Caco-2 (cell line): ENCODE results near the gene ARSI. TPM values are rescaled to one million over a fixed set of nuclear protein-coding genes. Genes with fewer than 3 reads are reported as not detected.

Source experiments
- BruUV-seq: library from RNA; stranded (reverse); fragments of 400-500 nt; replicated peaks from 2 replicates; lab custom pipeline; 2021; lab: Mats Ljungman, UMichigan
- CTCF ChIA-PET: fragments of 300-600 bp; sonication (Branson Sonifier 250); formaldehyde crosslinking; loops from one replicate; lab custom pipeline; 2022; ENCODE audit warnings: antibody characterized with exemption; lab: Charles Lee
- POLR2A ChIA-PET: fragments of 300-600 bp; sonication (Branson Sonifier 250); formaldehyde crosslinking; loops from one replicate; lab custom pipeline; 2022; ENCODE audit warnings: antibody characterized with exemption; lab: Charles Lee
- DNase-seq, 2 experiments: peaks; one replicate each; pipeline versions ENCODE4 v3.0.0 to v3.0.0-alpha.2; 2020 to 2022
- H3K27me3 ChIP-seq: replicated peaks from 2 replicates; pipeline ENCODE4 v1.6.0; 2011; ENCODE audit warnings: low read length; ENCODE audit not compliant: control insufficient read depth, insufficient read depth
- H3K36me3 ChIP-seq: 2 replicates; pipeline ENCODE4 v1.5.1; 2011; ENCODE audit warnings: low read length; ENCODE audit not compliant: control insufficient read depth, insufficient read depth
- H3K4me1 ChIP-seq: fragments of 250-450 bp; sonication (Bioruptor Pico); 2 replicates; pipeline ENCODE4 v1.5.1; 2020; ENCODE audit warnings: mild to moderate bottlenecking
- H3K4me3 ChIP-seq: 2 replicates; pipeline ENCODE4 v1.5.1; 2011; ENCODE audit warnings: low read depth, mild to moderate bottlenecking, control low read depth, low read length
- H3K9me3 ChIP-seq: fragments of 250-450 bp; sonication (Bioruptor Pico); 2 replicates; pipeline ENCODE4 v1.5.1; 2020; ENCODE audit warnings: mild to moderate bottlenecking, moderate library complexity
- H3K27ac Mint-ChIP-seq: one replicate; pipeline ENCODE4 v1.8.0; 2022; ENCODE audit warnings: mixed read lengths; ENCODE audit not compliant: unreplicated experiment
- H3K27me3 Mint-ChIP-seq: one replicate; pipeline ENCODE4 v1.8.0; 2022; ENCODE audit warnings: mixed read lengths; ENCODE audit not compliant: insufficient read depth, unreplicated experiment
- H3K36me3 Mint-ChIP-seq: one replicate; pipeline ENCODE4 v1.8.0; 2022; ENCODE audit warnings: mild to moderate bottlenecking, mixed read lengths; ENCODE audit not compliant: insufficient read depth, unreplicated experiment
- H3K4me1 Mint-ChIP-seq: one replicate; pipeline ENCODE4 v1.8.0; 2022; ENCODE audit warnings: low read depth, mixed read lengths; ENCODE audit not compliant: unreplicated experiment
- H3K4me3 Mint-ChIP-seq: one replicate; pipeline ENCODE4 v1.8.0; 2022; ENCODE audit warnings: mild to moderate bottlenecking, moderate library complexity, mixed read lengths; ENCODE audit not compliant: unreplicated experiment
- H3K9me3 Mint-ChIP-seq: one replicate; pipeline ENCODE4 v1.8.0; 2022; ENCODE audit warnings: mixed read lengths; ENCODE audit not compliant: unreplicated experiment
- CTCF ChIP-seq, 2 experiments: fragments of 200-600 bp in 1 of 2; IDR thresholded peaks; 1 replicate in 1 of 2; 2 replicates in 1 of 2; pipeline versions ENCODE4 v1.5.1 to v1.8.0; 2011 to 2022; ENCODE audit warnings: antibody characterized with exemption in 1 of 2, control low read depth in 1 of 2, inconsistent platforms in 1 of 2, low read depth in 1 of 2, low read length in 1 of 2, mild to moderate bottlenecking in 1 of 2, moderate library complexity in 1 of 2; ENCODE audit not compliant: insufficient read depth in 1 of 2, severe bottlenecking in 1 of 2, unreplicated experiment in 1 of 2
- intact Hi-C: fragments of 100-400 bp; cut with micrococcal nuclease; formaldehyde crosslinking; loops from one replicate; pipeline ENCODE4 v1.10.0; 2022; ENCODE audit not compliant: unreplicated experiment
- total RNA-seq: library from RNA; stranded (reverse); gene quantifications from 2 replicates; pipeline ENCODE4 v1.2.3, GENCODE V29; 2022

The ARSI gene
- total RNA-seq, 1 experiment from 2014 or later = 0.52 TPM

GRCh38 chr5:150271296-150271692 lies 31.4 kb downstream of the ARSI start:
- Mint-ChIP-seq H3K27ac (no peak overlapping the region), H3K4me3 (no peak overlapping the region), H3K9me3 (no peaks in the 10 kb centered on the region), H3K4me1 (no peaks in the 10 kb centered on the region), H3K27me3 (peaks cover 3% of the 10 kb centered on the region), H3K36me3 (no peaks in the 10 kb centered on the region)
- intact Hi-C loops = no loop called here
- Histone ChIP-seq H3K9me3 (no peaks in the 10 kb centered on the region), H3K36me3 (no peaks in the 10 kb centered on the region), H3K4me1 (no peaks in the 10 kb centered on the region), H3K27me3 (no peaks in the 10 kb centered on the region; the same call in 1 of the 2 replicates), H3K4me3 (no peak overlapping the region)
- CTCF ChIA-PET = interaction anchor here (0.6 kb wide), 1 partner anchor 77 kb away, joined by 3 read pairs; no protein-coding TSS in a partner anchor
- no peak for TF ChIP-seq CTCF (IDR thresholded peaks at IDR 0.05; ENCODE audit: insufficient read depth in 1 of 2, low read depth in 1 of 2, low read length in 1 of 2, severe bottlenecking in 1 of 2, unreplicated experiment in 1 of 2)
- POLR2A ChIA-PET = no interaction called here
- BruUV-seq = no TSS peak
- no peak for DNase-seq

GRCh38 chr5:150270541-150271295 lies 32.0 kb downstream of the ARSI start:
- CTCF ChIA-PET = interaction anchor here (0.6 kb wide), 1 partner anchor 78 kb away, joined by 3 read pairs; no protein-coding TSS in a partner anchor
- Histone ChIP-seq H3K4me3 (no peak overlapping the region), H3K9me3 (no peaks in the 10 kb centered on the region), H3K27me3 (no peaks in the 10 kb centered on the region; the same call in 1 of the 2 replicates), H3K36me3 (no peaks in the 10 kb centered on the region), H3K4me1 (no peaks in the 10 kb centered on the region)
- Mint-ChIP-seq H3K4me3 (no peak overlapping the region), H3K9me3 (no peaks in the 10 kb centered on the region), H3K27me3 (peaks cover 3% of the 10 kb centered on the region), H3K27ac (peak overlapping the region; percentile 56), H3K36me3 (no peaks in the 10 kb centered on the region), H3K4me1 (no peaks in the 10 kb centered on the region)
- no peak for TF ChIP-seq CTCF (IDR thresholded peaks at IDR 0.05; ENCODE audit: insufficient read depth in 1 of 2, low read depth in 1 of 2, low read length in 1 of 2, severe bottlenecking in 1 of 2, unreplicated experiment in 1 of 2)
- intact Hi-C loops = no loop called here
- POLR2A ChIA-PET = interaction anchor here (0.6 kb wide), 1 partner anchor 29 kb away, joined by 4 read pairs; no protein-coding TSS in a partner anchor
- DNase-seq = no peak
- BruUV-seq = no TSS peak

- no peaks in the 10 kb centered on the region for H3K27me3 ChIP-seq
- H3K4me1 ChIP-seq = no peaks in the 10 kb centered on the region
- POLR2A ChIA-PET = no interaction called here
- Mint-ChIP-seq H3K4me1 (no peaks in the 10 kb centered on the region), H3K9me3 (no peaks in the 10 kb centered on the region), H3K27me3 (no peaks in the 10 kb centered on the region), H3K27ac (no peak overlapping the region), H3K36me3 (no peaks in the 10 kb centered on the region), H3K4me3 (no peak overlapping the region)
- CTCF ChIA-PET = no interaction called here
- H3K4me3 ChIP-seq = no peak overlapping the region
- no TSS peak for BruUV-seq
- no peaks in the 10 kb centered on the region for H3K36me3 ChIP-seq
- DNase-seq = no peak
- intact Hi-C loops = no loop called here
- no peak for TF ChIP-seq CTCF (IDR thresholded peaks at IDR 0.05; ENCODE audit: insufficient read depth in 1 of 2, low read depth in 1 of 2, low read length in 1 of 2, severe bottlenecking in 1 of 2, unreplicated experiment in 1 of 2)
- no peaks in the 10 kb centered on the region for H3K9me3 ChIP-seq
Observed at GRCh38 chr5:150266871-150267291, 35.8 kb downstream of the ARSI start.
